HUES6 (cell line): ENCODE data around the gene SATB1.

Experiments used
- H3K27ac ChIP-seq: 2 replicates; pipeline ENCODE4 v1.7.0; 2013; ENCODE audit warnings: low read depth, mild to moderate bottlenecking, low read length, inconsistent platforms
- H3K27me3 ChIP-seq: 2 replicates; pipeline ENCODE4 v1.6.1; 2013; ENCODE audit warnings: low read length; ENCODE audit not compliant: control insufficient read depth, insufficient read depth
- H3K36me3 ChIP-seq: 2 replicates; pipeline ENCODE4 v1.6.1; 2013; ENCODE audit warnings: low read length; ENCODE audit not compliant: control insufficient read depth, insufficient read depth
- H3K4me1 ChIP-seq: 2 replicates; pipeline ENCODE4 v1.6.1; 2013; ENCODE audit warnings: low read length; ENCODE audit not compliant: control insufficient read depth, insufficient read depth
- H3K4me3 ChIP-seq: 2 replicates; pipeline ENCODE4 v1.5.1; 2013; ENCODE audit warnings: low read depth, low read length
- H3K9ac ChIP-seq: one replicate; pipeline ENCODE4 v1.6.1; 2013; ENCODE audit warnings: mild to moderate bottlenecking, low read length
- H3K9me3 ChIP-seq: 2 replicates; pipeline ENCODE4 v1.6.1; 2013; ENCODE audit warnings: low read depth, low read length; ENCODE audit not compliant: control insufficient read depth, insufficient read depth

The SATB1 gene

DNA sequence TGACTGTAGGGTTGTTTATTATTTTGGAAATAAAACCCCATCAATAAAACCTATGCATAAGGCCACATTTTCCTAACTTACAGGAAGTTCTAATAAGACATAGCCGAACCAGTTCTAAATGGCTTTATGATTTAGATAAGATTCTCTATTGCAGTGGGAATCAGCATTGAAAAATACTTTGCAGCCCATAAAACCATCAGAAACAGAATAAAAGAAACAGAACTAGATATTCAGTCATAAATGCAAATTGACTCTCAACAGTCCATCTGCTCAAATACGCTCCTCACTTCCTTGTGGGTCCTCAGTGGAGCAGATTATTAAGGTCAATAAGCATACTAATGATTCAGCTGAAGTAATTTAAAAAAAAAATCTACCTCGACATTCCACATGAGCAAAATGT lies 8.8 kb downstream of the SATB1 start:
- H3K36me3 ChIP-seq = peaks cover 24% of the 10 kb centered on the region
- no peak overlapping the region for H3K27ac ChIP-seq
- H3K4me1 ChIP-seq = no peaks in the 10 kb centered on the region
- no peak overlapping the region for H3K9ac ChIP-seq
- H3K9me3 ChIP-seq = no peaks in the 10 kb centered on the region
- no peak overlapping the region for H3K4me3 ChIP-seq
- no peaks in the 10 kb centered on the region for H3K27me3 ChIP-seq

DNA sequence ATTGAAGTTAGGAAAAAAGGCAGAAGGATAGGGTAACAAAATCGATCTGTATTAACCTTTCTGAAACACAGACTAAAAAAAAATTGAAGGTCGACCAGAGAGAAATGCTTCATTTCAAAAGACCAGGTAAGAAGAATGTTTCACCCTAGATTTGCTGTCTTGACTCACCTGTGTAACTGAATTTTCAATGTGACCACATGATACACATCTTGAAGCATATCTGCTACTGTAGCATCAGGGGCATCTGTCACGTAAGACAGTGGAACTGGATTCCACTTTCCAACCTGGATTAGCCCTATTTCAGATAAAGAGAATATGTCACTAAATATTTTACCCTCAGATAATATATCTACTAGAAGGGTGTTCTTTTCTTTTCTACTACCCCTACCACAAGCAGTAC lies 9.3 kb downstream of the SATB1 start:
- Histone ChIP-seq H3K27me3 (no peaks in the 10 kb centered on the region), H3K4me3 (no peak overlapping the region), H3K4me1 (no peaks in the 10 kb centered on the region), H3K27ac (no peak overlapping the region), H3K36me3 (peaks cover 24% of the 10 kb centered on the region), H3K9me3 (no peaks in the 10 kb centered on the region), H3K9ac (no peak overlapping the region)

DNA sequence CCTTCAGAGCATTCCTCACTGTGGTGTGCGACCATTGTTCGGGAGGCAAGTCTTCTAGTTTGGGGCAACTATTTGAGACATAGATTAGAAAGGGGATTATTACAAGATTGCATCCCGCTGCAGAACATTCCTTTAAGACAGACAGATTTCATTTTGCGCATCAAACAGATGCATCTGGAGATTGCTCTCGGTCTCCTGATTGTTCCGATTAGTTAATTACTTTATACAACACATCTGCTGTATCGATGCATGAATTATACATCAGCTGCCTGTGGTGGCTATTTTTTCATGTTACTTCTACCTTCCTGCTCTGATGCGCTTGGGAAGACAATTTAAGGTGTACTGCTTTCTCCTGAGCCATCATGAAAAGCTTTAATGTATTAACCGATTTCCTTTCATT lies 10.0 kb downstream of the SATB1 start:
- no peak overlapping the region for H3K9ac ChIP-seq
- H3K27ac ChIP-seq = no peak overlapping the region
- no peaks in the 10 kb centered on the region for H3K27me3 ChIP-seq
- no peaks in the 10 kb centered on the region for H3K4me1 ChIP-seq
- peaks cover 18% of the 10 kb centered on the region; the same call in 1 of the 2 replicates for H3K36me3 ChIP-seq
- no peaks in the 10 kb centered on the region for H3K9me3 ChIP-seq
- no peak overlapping the region for H3K4me3 ChIP-seq

DNA sequence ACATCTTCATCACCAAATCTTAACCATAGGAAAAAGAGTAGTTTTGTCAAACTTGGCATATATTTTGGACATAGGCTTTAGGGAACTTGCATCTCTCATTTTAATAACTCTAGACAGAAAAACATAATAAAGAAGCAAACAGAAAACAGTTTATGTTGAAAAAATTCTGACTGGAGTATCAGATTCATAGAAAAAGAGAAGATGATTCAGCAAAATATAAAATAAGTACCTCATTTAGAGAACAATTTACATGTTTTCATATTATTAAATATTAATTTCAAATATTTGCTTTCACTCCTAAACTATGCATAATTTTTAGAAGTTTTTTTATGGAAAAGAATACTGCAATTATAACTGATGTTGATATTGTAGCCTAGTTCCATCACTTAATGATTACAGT lies 12.5 kb downstream of the SATB1 start:
- no peaks in the 10 kb centered on the region for H3K9me3 ChIP-seq
- no peak overlapping the region for H3K4me3 ChIP-seq
- H3K4me1 ChIP-seq = no peaks in the 10 kb centered on the region; the same call in 1 of the 2 replicates
- no peak overlapping the region for H3K9ac ChIP-seq
- peaks cover 18% of the 10 kb centered on the region; the same call in 1 of the 2 replicates for H3K36me3 ChIP-seq
- H3K27me3 ChIP-seq = no peaks in the 10 kb centered on the region
- H3K27ac ChIP-seq = no peak overlapping the region

DNA sequence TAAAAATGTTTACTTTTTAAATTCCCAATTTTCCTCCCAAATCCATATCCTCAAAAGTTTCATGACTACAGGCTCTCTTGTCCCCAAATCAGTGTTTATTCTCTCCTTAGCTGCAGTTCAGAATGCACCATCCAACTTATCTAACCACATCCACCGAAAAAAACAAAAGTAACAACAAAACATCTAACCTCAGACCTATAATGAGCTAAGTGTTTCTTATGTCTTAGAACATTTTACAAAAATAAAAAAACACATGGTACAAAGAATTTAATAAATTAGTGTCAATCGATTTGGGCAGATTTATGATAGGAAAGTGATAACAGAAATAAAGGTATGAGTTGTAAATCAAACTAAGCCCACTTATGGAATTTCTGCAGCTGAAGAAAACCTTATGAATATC lies 13.6 kb downstream of the SATB1 start:
- Histone ChIP-seq H3K36me3 (peaks cover 18% of the 10 kb centered on the region; the same call in 1 of the 2 replicates), H3K27me3 (no peaks in the 10 kb centered on the region), H3K4me1 (no peaks in the 10 kb centered on the region; the same call in 1 of the 2 replicates), H3K9me3 (no peaks in the 10 kb centered on the region), H3K9ac (no peak overlapping the region), H3K4me3 (no peak overlapping the region), H3K27ac (no peak overlapping the region)

DNA sequence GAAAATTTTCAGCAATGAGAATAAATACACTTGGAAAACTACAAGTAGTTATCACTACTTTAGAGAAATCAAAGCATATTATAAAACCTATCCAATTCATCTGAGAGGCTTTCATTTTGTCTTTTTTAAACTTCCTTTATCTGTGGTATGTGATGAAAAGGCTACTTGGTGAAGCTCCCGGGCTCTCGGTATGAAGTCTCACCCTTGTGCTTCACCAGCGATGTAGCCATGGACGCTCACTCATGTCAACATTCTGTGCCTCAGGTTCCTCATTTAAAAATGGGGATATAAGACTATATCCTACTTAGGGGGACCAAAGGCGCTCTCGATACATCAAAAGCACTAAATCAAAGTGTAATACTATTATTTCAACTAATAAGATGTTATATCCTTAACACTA lies 14.9 kb downstream of the SATB1 start:
- Histone ChIP-seq H3K4me1 (no peaks in the 10 kb centered on the region; the same call in 1 of the 2 replicates), H3K27me3 (no peaks in the 10 kb centered on the region), H3K9ac (no peak overlapping the region), H3K27ac (no peak overlapping the region), H3K4me3 (no peak overlapping the region), H3K36me3 (peaks cover 12% of the 10 kb centered on the region; the same call in 1 of the 2 replicates), H3K9me3 (no peaks in the 10 kb centered on the region)

DNA sequence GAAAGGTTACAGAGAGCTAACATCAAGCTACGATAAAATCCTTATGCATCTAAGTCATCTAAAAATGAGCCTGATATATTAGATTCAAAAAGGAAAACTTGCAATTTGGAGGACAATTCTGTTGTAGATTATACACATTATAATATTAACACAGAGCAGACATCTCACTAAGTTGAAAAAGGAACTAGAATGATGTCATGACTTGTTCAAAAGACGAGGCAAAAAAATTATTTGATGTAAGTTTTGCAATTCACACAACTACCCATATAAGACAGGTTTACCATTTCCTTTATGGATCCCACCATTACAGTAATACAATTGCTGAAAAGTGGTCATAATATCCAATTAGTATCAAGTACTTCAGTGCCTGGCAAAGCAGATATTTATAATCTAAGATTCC lies 15.9 kb downstream of the SATB1 start:
- no peaks in the 10 kb centered on the region for H3K9me3 ChIP-seq
- H3K9ac ChIP-seq = no peak overlapping the region
- H3K4me3 ChIP-seq = no peak overlapping the region
- no peaks in the 10 kb centered on the region for H3K27me3 ChIP-seq
- H3K4me1 ChIP-seq = no peaks in the 10 kb centered on the region; the same call in 1 of the 2 replicates
- peaks cover 5% of the 10 kb centered on the region; the same call in 1 of the 2 replicates for H3K36me3 ChIP-seq
- no peak overlapping the region for H3K27ac ChIP-seq

DNA sequence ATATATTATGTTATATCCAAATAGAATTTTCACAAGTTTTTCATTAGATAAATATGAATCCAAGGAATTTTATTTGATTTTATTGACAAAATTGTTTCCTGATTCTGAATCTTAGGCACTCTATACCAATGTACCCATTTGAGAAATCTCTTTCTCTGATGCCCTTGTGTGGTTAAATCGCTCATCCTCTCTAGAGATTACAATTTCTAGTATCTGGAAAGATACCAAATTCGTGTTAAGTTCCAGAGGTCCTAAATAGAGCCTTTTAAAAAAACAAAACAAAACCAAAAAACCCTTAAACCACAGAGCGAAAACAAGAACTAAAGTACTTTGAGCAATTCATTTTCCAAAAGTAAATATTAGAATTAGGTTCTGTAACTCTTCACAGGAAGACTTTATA lies 20.0 kb downstream of the SATB1 start:
- Histone ChIP-seq H3K4me3 (no peak overlapping the region), H3K27ac (no peak overlapping the region), H3K27me3 (no peaks in the 10 kb centered on the region), H3K4me1 (no peaks in the 10 kb centered on the region; the same call in 1 of the 2 replicates), H3K9me3 (no peaks in the 10 kb centered on the region), H3K9ac (no peak overlapping the region), H3K36me3 (no peaks in the 10 kb centered on the region)

DNA sequence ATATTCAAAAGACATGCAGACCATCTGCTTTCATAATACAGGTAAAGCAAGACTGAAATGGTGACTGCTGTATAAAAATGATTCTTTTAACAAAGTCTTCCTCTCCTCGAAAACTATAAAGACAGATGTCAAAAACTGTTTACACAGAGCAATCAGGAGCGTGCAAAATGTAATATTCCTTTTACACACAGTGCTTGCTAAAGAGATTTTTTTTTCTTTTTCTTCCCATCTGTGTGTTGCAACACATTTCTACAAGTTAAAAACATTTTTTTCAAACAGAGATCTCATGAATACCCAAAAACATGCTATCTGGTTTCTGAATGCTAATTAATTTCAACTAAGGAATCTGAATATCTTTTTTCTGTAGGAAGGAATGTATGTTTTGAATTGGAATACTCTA lies 22.1 kb downstream of the SATB1 start:
- Histone ChIP-seq H3K27me3 (no peaks in the 10 kb centered on the region), H3K4me3 (no peak overlapping the region), H3K4me1 (no peaks in the 10 kb centered on the region; the same call in 1 of the 2 replicates), H3K9ac (no peak overlapping the region), H3K9me3 (no peaks in the 10 kb centered on the region), H3K27ac (no peak overlapping the region), H3K36me3 (no peaks in the 10 kb centered on the region)

DNA sequence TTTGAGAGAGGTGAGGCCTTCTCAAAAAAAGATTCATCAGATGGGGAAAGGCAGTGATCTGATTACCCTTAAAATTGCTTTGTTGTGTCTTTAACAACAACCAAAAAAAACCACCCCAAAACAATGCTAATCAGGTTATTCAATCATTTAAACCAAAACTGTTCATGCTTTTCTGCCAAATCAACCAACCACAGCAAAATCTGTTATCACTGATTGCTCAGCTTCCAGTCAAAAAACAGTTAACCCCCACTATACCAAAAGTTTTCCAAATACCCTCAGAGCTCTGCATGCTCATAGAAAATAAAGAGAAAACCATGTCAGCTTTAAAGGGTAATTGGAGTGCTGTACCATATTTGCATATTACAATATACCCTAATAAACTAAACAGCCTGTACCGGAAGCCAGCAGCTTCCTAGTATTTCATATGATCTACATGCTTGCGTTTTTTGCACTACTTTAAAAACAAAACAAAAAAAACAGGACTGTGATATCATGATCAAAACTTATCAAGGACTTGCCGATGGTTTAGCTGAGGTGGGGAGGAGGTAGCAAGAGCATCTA lies 22.8 kb downstream of the SATB1 start:
- Histone ChIP-seq H3K27me3 (no peaks in the 10 kb centered on the region), H3K9ac (no peak overlapping the region), H3K9me3 (no peaks in the 10 kb centered on the region), H3K27ac (no peak overlapping the region), H3K4me1 (no peaks in the 10 kb centered on the region), H3K4me3 (no peak overlapping the region), H3K36me3 (no peaks in the 10 kb centered on the region)

DNA sequence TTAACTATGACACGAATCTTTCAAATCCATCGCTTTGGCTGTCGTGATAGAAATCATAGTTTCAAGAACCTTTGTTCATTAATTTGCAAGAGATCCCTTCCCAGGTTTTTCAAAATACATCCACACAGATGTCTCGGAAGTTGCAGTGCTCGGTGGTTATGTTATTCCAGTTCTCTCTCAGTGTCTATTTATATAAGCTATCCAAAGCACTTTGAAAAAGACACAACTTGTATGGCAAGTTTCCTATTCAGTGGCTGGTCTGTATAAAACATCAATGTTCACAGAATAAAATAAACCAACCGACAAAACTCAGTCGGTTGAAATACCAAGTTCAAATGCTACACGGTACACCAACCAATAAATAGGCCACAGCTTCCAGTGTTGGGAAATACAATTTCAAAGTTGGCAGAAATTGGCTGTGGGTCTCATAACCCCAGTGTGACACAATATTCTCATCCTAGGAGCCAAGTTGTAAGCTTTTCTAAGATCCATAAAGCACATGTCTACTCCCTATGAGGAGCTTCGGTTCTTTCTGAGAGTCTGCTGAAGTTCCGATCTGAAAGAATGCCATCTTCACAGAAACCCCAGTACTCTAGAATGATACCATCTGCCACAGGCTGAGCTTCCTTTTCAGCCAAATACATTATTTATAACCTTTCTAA lies 23.7 kb downstream of the SATB1 start:
- Histone ChIP-seq H3K9me3 (no peaks in the 10 kb centered on the region), H3K4me3 (no peak overlapping the region), H3K27me3 (no peaks in the 10 kb centered on the region), H3K4me1 (no peaks in the 10 kb centered on the region), H3K36me3 (no peaks in the 10 kb centered on the region), H3K27ac (no peak overlapping the region), H3K9ac (no peak overlapping the region)
